ENCODE data around the gene ASPSCR1. TPM values are rescaled to one million over a fixed set of nuclear protein-coding genes. Genes with fewer than 3 reads are reported as not detected.

The ASPSCR1 gene
- total RNA-seq, 2 experiments from 2014 or later, result 77.8 to 89.1 TPM

DNA sequence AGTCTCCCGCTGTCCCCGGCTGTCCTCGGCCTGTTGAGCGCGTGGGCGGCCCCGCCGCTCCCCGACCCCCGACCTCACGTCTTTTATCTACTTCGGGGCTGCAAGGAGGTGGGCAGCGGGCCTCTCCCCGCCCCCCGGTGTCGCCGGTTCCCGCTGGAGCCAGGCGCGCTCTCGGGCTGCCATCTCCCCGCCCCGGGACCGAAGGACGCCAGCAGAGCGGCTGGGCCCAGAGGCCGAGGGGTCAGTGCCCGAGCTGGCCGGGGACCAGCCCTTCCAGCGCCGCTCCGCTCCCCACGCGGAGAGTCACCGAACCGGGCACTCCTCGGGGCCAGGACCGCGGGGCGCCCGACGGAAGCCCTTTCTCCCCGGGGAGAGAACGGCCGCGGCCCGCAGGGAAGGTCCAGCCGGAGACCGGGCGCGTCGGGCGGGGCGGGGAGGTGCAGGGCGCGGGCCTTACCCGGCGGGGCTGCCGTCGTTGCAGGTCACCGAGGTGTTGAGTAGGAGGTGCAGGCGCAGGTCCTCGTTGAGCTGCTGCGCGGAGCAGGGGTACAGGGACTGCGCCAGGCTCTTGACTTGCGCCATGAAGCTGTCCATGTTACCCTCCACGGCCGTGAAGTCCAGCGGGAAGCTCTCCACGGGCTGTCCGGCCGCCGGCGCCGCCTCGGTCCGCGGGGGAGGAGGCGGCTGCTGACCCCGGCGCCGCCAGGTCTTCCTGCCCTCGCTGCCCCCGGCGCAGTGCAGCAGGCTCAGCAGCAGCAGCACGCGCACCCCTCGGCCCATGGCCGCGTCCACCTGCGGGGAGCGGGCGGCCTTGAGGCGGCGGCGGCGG is 17.1 kb upstream of the ASPSCR1 start:
- no peak for DNase-seq (ENCODE audit: low spot score)
- Histone ChIP-seq H2AFZ (ENCODE audit: low read length) (peak overlapping the region; percentile 71), H3K9me3 (ENCODE audit: low read length) (no peaks in the 10 kb centered on the region), H3K9me2 (ENCODE audit: insufficient read depth, low read length) (no peaks in the 10 kb centered on the region), H3K4me1 (ENCODE audit: insufficient read depth, low read length, poor library complexity, severe bottlenecking) (peaks cover 11% of the 10 kb centered on the region), H3K4me2 (ENCODE audit: low read length) (peak overlapping the region; percentile 61), H3K4me3 (ENCODE audit: low read depth, low read length, poor library complexity, severe bottlenecking) (peak overlapping the region; percentile 58), H4K20me1 (ENCODE audit: insufficient read depth, low read length) (no peaks in the 10 kb centered on the region), H3K27ac (ENCODE audit: low read depth, low read length, poor library complexity, severe bottlenecking) (no peak overlapping the region), H3K36me3 (ENCODE audit: insufficient read depth, low read length) (no peaks in the 10 kb centered on the region), H3K79me2 (ENCODE audit: insufficient read depth, low read depth, low read length) (no peaks in the 10 kb centered on the region)
- TF ChIP-seq, protein P1, sequence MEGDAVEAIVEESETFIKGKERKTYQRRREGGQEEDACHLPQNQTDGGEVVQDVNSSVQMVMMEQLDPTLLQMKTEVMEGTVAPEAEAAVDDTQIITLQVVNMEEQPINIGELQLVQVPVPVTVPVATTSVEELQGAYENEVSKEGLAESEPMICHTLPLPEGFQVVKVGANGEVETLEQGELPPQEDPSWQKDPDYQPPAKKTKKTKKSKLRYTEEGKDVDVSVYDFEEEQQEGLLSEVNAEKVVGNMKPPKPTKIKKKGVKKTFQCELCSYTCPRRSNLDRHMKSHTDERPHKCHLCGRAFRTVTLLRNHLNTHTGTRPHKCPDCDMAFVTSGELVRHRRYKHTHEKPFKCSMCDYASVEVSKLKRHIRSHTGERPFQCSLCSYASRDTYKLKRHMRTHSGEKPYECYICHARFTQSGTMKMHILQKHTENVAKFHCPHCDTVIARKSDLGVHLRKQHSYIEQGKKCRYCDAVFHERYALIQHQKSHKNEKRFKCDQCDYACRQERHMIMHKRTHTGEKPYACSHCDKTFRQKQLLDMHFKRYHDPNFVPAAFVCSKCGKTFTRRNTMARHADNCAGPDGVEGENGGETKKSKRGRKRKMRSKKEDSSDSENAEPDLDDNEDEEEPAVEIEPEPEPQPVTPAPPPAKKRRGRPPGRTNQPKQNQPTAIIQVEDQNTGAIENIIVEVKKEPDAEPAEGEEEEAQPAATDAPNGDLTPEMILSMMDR (conservative IDR thresholded peaks at IDR 0.05; ENCODE audit: low read length), result no peak
- no peak for TF ChIP-seq EZH2phosphoT487 (IDR thresholded peaks at IDR 0.05; ENCODE audit: borderline replicate concordance, low read depth, low read length)
- CTCF ChIA-PET (ENCODE audit: unreplicated experiment), result interaction anchor here (1.1 kb wide), 1 partner anchor 28 kb away, joined by 3 read pairs; no protein-coding TSS in a partner anchor
- intact Hi-C loops (cut with micrococcal nuclease; ENCODE audit: unreplicated experiment), result no loop called here
- POLR2A ChIA-PET, result no interaction called here
- no TSS peak for BruUV-seq (replicated peaks)

GRCh38 chr17:81961087-81961511 is 16.3 kb upstream of the ASPSCR1 start, which contains the start of gene NOTUM:
TSS of gene NOTUM (minus strand) at chr17:81961187. CDS start at chr17:81960909, 278 bp downstream.
- H3K9me2 ChIP-seq (ENCODE audit: insufficient read depth, low read length), result no peaks in the 10 kb centered on the region
- CTCF ChIA-PET (ENCODE audit: unreplicated experiment), result no interaction called here
- DNase-seq (ENCODE audit: low spot score), result peak; percentile 39
- H3K27ac ChIP-seq (ENCODE audit: low read depth, low read length, poor library complexity, severe bottlenecking), result no peak within 1 kb of the TSS
- H3K79me2 ChIP-seq (ENCODE audit: insufficient read depth, low read depth, low read length), result no peaks in the 10 kb centered on the region
- H3K4me2 ChIP-seq (ENCODE audit: low read length), result peak within 1 kb of the TSS; percentile 61
- no TSS peak for BruUV-seq (replicated peaks)
- H3K9me3 ChIP-seq (ENCODE audit: low read length), result no peaks in the 10 kb centered on the region
- H3K36me3 ChIP-seq (ENCODE audit: insufficient read depth, low read length), result no peaks in the 10 kb centered on the region
- TF ChIP-seq, protein P1 (conservative IDR thresholded peaks at IDR 0.05; ENCODE audit: low read length), result peak; percentile 40; the same call in 1 of the 2 replicates
- no peak for TF ChIP-seq EZH2phosphoT487 (IDR thresholded peaks at IDR 0.05; ENCODE audit: borderline replicate concordance, low read depth, low read length)
- peaks cover 11% of the 10 kb centered on the region for H3K4me1 ChIP-seq (ENCODE audit: insufficient read depth, low read length, poor library complexity, severe bottlenecking)
- peak within 1 kb of the TSS; percentile 71 for H2AFZ ChIP-seq (ENCODE audit: low read length)
- H3K4me3 ChIP-seq (ENCODE audit: low read depth, low read length, poor library complexity, severe bottlenecking), result peak within 1 kb of the TSS; percentile 58
- H4K20me1 ChIP-seq (ENCODE audit: insufficient read depth, low read length), result no peaks in the 10 kb centered on the region
- POLR2A ChIA-PET, result no interaction called here
- intact Hi-C loops (cut with micrococcal nuclease; ENCODE audit: unreplicated experiment), result no loop called here
